GM18499 (cell line): Measurements from ENCODE around the gene TRIM43B.
A peak's percentile ranks its signal among the peaks of the same experiment; 100 is the strongest.
"Not testable (repeated sequence)": the region's sequence is repeated elsewhere in the genome, so short reads cannot be mapped to it uniquely, and the experiment has no call there.

Experiments
- ATAC-seq: cut with Tn5 transposase; IDR thresholded peaks from one replicate; pipeline ENCODE4 v1.9.1; 2021; ENCODE audit warnings: moderate number of reproducible peaks; ENCODE audit not compliant: insufficient read depth, unreplicated experiment

The TRIM43B gene

DNA sequence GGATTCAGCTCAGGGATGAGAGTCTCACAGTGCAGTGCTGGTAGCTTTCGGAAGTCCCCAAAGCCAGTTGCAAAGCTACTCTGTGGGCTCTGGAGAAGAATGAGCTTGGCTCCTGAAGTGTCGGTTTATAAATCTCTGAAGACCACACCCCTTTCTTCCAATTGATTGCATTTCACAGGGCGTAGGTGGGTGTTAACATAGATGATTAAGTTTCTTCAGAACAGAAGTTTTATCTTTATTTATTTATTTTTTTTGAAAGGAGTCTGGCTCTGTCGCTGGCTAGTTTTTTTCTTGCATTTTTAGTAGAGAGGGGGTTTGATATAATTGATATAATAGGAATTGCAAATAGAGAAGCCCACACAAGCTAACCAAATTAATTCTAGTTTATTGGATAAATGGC lies at the start of gene TRIM43B:
TSS of gene TRIM43B (minus strand) at position 101 of the 400 bp plus-strand sequence. CDS start 2,040 bp downstream, outside the sequence.
- not testable (repeated sequence) for ATAC-seq

- no peak for ATAC-seq
Measured at GRCh38 chr2:95531254-95531771, 46.8 kb upstream of the TRIM43B start.

DNA sequence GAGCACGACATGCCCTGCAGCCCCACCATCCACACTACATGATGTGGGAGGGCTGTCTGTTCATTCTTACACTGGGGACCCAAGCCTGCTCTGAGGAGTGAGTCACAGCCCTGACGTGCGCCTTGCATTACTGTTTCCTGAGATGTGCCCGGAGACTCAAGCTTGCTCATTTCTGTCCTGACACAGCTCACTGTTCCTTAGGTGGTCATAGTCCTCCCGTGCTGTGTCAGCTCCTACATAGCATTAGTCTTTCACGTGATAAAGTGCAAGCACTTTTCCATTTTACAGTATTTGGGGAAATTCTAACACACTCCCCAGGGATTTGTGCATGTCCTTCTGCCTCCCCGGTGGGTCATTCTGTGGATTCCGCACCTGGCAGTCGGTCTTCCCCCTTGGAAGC lies 46.2 kb upstream of the TRIM43B start:
- ATAC-seq, result peak; percentile 59

- ATAC-seq, result no peak
Measured at GRCh38 chr2:95526360-95527341, 42.1 kb upstream of the TRIM43B start.

DNA sequence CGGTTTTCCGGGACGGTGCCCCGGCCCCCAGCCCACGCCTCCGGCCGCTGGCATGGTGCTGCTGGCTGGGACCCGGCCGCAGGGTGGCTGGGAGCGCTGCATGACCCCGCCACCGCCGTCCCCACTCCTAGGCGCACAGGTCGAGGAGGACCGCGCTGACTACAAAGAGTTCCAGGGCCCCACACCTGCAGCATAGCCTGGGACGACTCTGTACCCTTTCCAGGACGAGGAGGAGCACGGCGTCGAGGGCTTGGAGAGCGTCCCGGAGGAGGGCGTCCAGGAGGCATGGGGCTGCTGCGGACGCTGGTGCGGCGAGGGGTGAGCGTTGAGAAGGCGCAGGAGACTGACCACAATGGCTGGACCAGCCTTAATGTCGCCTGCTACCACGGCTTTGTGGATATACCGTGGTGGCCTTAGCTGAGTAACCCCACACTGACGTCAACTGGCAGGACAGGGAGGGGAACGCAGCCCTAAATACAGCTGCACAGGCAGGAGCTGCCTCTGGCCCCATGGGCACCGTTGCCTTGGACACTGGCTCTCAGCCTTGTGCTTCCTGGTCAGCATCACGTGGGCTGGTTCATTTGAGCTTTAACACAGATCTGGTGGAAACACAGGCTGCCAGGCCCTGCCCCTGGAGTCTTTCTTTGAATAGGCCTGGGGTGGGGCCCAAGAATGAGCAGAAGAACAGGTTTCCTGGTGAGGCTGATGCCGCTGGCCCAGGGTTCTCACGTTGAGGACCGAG lies 40.9 kb upstream of the TRIM43B start:
- no peak for ATAC-seq

DNA sequence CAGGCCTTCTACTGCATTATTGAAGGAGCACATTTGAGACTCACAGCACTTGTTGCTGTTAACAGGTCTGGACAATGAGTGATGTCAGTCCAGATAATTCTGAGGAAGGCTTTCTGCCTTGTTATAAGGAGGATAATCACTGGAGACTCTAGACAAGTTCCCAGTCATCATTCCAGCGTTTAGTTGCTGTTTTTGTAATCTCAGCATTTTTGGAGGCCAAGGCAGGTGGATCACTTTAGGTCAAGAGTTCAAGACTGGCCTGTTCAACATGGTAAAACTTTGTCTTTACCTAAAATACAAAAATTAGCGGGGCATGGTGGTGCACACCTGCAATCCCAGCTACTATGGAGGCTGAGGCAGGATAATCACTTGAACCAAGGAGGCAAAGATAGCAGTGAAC lies 39.6 kb upstream of the TRIM43B start:
- ATAC-seq, result no peak

- ATAC-seq, result no peak
Measured at GRCh38 chr2:95514718-95515117, 30.2 kb upstream of the TRIM43B start.

- not testable (repeated sequence) for ATAC-seq
Measured at GRCh38 chr2:95514226-95514625, 29.7 kb upstream of the TRIM43B start.

- no peak for ATAC-seq
Measured at GRCh38 chr2:95509408-95509807, 24.9 kb upstream of the TRIM43B start.

DNA sequence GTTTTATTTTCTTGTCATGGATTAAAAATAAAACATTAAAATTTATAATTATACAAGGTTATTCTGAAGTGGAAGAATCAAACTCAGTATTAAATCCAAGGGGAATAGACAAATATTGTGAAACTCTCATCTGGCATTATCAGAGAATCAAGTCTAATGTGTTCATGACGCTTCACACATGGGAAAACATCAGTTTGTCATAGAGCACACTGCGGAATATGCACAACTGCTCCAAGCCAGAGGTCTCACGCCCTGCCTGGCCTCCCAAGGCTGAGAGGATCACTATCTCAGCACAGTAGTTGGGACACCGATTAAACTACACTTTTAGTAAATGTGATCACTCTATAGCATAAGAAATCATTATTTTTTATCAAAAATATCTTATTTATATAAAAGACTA lies 20.7 kb upstream of the TRIM43B start:
- ATAC-seq, result no peak

DNA sequence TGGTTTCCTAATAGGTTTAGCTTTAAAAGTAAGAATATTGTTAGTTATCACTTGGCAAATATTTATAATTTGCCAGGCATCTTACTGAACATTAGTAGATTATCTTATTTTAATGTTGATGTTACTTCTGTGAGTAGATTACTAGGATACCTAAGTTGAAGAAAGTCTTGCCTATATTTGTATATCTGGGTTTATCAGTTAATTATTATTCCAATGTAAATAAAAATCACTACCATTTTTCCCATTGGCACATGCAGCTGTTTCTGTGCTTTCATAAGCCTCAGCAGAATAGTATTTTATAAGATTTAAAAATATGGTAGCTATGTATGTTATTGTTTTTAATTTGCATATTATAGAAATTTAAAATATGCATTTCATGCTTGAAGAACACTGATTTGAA lies 16.3 kb upstream of the TRIM43B start:
- ATAC-seq, result no peak

GRCh38 chr2:95492076-95492475 lies 7.5 kb upstream of the TRIM43B start:
- ATAC-seq, result not testable (repeated sequence)

GRCh38 chr2:95475025-95475424 lies 9.5 kb downstream of the TRIM43B start:
- ATAC-seq, result not testable (repeated sequence)

DNA sequence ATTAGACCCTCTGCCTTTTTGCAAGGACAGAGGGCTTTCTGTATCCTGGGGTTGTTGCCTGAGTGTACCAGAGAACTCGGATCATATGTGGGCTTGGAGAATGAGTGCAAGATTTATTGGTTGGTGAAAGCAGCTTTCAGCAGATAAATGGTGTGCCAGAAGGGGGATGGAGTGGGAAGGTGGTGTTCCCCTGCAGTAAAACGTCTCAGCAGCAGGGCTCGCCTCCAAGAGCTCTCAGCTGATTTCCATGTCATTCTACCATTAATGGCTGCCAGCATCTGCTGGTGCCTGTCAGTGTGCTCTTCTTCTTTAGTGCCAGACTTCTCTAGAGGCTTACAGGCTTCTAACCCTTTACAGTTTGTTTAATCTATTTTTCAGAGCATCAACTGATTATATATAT lies 16.6 kb downstream of the TRIM43B start:
- ATAC-seq, result not testable (repeated sequence)

- ATAC-seq, result not testable (repeated sequence)
Measured at GRCh38 chr2:95466572-95466971, 18.0 kb downstream of the TRIM43B start.

GRCh38 chr2:95463292-95463691 lies 21.3 kb downstream of the TRIM43B start:
- not testable (repeated sequence) for ATAC-seq

- not testable (repeated sequence) for ATAC-seq
Measured at GRCh38 chr2:95445317-95445716, 39.2 kb downstream of the TRIM43B start.

GRCh38 chr2:95442474-95443099 lies 42.0 kb downstream of the TRIM43B start:
- ATAC-seq, result not testable (repeated sequence)

DNA sequence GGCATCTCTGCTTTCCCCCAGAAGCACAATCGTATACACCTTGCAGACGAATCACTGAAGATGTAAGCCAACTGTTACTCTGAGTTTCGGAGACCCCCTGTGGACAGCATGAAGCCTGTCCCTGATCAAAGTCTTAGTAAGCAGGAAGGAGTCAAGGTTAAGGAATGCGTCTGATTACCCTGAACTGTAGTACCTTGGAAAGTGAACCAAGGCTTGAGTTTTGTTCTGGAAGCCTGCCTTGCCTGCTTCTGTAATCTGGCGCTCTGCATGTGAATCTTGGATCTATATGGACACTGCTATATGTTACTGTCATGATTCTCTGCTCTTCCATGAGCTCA lies 48.7 kb downstream of the TRIM43B start:
- ATAC-seq, result not testable (repeated sequence)

- not testable (repeated sequence) for ATAC-seq
Measured at GRCh38 chr2:95435162-95435871, 49.2 kb downstream of the TRIM43B start.
